HG03135 (cell line): Measurements from ENCODE around the gene TOMM20.
"Not testable (repeated sequence)": the region's sequence is repeated elsewhere in the genome, so short reads cannot be mapped to it uniquely, and the experiment has no call there.

Source experiments
- ATAC-seq: cut with Tn5 transposase; IDR thresholded peaks from one replicate; pipeline ENCODE4 v1.9.1; 2021; ENCODE audit warnings: mild to moderate bottlenecking, moderate library complexity; ENCODE audit not compliant: unreplicated experiment

Gene TOMM20

DNA sequence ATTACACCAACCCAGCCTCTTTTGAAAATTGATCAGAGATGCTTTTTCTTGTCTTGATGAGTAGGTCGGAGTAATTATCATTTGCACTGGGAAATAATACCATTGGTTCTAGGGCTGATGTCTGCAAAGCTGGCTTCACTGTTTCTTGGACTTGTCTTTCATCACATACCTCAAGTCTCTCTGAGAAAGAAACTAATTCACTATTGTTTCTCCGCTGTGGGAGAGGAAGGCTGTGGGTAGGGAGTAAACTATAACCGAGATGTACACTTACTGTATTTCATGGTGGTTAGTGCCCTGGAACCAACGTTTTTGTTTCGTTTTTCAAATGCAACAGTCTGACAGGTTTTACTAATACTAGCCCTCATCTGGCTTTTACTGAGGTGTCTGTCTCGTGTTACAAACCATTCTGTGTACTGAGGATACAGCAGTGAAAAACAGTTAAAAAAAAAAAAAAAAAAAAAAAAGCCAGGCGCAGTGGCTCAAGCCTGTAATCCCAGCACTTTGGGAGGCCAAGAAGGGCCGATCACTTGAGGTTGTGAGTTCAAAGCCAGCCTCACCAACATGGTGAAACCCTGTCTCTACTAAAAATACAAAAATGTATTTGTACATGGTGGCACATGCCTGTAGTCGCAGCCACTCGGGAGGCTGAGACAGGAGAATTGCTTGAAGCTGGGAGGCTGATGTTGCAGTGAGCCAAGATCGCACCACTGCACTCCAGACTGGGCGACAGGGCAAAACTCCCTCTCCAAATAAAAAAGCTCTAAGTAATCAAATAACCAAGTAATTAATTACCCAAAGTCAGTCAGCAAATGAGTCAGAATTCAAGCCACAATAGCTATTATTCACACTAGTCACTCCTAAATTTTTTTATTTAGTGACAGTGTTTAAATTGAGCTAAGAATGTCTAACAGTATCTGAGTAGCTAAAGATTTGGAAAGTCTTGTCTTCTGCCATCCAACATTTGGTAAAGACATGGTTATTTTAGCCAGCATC lies 23.3 kb downstream of the TOMM20 start:
- ATAC-seq = peak; percentile 82

DNA sequence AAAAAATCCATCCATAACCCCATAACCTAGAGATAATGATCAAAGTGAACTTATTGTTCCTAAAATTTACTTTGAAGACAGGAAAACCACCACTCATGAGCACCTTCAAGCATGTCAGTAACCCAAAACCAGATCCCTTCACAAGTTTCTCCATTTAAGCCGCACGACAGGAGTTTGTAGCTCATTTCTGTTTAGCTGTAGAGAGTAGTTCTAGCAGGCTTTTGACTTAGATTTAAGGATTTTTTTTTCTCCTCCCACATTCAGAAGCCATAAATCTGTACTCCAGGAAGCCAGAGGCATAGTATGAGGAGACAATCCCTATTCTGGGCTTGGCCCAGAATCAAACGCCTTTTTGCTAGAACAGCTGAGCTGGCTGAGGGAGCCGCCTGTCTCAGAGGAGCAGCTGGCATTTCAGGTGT lies 25.6 kb downstream of the TOMM20 start:
- no peak for ATAC-seq

DNA sequence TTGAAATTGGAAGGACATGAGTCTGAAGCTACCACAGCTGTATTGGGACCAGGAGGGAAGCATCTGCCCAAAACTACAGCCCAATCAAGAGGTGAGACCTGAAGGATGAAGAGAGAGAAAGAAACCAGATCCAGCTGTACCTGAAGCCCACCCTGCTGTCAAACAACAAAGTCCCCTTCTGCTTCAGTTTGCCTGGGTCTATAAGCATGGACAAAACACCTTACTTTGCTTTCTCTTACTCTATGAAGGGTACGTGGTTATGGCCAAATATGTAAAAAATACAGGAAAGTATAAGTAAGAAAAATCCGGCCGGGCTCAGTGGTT lies 26.4 kb downstream of the TOMM20 start:
- ATAC-seq = no peak

DNA sequence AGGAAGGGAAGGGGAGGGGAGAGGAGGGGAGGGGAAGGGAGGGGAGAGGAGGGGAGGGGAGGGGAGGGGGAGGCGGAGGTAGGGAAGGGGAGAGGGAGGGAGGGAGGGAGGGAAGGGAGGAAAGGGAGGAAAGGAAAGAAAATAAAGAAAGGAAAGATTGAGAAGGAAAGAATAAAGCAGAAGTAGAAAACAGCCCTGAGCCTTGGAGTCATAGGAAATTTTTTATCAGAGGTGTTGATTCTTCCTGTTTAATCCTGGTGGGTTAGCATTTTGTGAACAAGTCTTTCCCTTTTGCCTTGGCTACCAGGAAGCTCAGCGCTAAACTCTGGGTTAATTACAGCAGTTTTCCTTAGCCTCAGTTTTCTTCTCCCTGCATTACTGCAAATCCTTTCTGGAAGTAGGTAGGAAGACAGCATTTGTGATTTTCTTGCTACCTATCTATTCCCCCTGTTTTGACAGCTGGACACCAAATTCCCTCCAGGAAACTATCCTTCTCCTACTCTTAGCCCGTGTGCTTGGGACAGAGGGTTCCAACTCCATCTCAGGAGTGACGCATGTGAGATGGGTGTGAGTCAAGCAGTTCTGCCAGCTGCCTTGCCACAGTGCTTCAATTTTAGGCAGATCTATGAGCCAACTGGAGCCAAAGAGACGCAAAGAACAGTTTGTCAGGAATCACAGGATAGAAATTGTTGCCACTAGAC lies 26.9 kb downstream of the TOMM20 start:
- no peak for ATAC-seq

DNA sequence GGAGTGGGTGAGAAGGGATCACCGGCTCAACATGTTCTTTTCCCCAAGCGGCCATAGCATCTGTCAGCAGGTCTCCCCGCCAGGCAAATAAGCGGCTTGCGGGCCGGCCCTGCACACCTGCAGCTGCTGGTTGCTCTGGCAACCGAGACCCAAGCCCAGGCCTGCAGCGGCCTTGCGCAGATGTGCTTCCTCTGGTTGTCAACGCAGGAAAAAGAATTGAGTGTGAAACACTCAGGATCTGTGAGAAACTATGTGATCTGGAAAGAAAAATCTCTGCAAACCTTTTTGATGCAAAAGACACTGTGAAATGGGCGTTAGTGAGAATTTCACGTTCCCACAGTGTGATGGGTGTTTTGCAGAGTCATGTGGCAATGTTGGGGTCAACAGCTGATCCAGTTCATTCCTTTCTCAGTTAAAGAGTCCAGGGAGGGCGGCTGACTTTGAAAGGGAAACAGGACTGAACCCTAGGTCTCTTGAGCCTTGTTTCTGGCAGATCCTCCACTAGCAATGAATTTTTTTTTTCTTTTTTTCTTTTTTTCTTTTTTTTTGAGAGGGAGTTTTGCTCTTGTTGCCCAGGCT lies 28.4 kb downstream of the TOMM20 start:
- no peak for ATAC-seq

DNA sequence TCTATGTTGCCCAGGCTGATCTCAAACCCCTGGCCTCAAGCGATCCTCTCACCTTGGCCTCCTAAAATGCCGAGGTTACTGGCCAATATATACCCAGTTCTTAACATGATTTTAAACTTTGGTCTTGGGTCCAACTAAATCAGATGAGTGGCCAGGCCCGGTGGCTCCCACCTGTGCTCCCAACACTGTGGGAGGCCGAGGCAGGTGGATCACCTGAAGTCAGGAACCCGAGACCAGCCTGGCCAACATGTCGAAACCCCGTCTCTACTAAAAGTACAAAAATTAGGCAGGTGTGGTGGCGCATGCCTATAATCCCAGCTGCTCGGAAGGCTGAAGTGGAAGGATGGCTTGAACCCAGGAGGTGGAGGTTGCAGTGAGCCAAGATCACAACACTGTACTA lies 29.6 kb downstream of the TOMM20 start:
- ATAC-seq = no peak

DNA sequence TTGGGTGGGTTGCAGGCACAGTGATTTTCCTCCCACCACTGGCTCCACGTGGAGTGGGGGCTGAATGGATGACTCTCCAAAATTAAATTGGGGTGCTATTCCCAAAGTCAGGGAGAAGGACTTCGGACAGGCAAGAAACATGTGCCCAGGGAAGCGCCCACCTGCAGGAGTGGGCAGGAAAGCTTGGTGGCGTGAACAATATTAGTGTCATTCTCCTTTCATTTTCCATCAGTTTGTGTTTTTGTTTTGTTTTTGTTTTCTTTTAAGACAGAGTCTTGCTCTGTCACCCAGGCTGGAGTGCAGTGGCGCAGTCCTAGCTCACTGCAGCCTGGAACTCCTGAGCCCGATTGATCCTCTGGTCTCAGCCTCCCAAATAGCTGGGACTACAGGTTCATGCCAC lies 30.1 kb downstream of the TOMM20 start:
- no peak for ATAC-seq

DNA sequence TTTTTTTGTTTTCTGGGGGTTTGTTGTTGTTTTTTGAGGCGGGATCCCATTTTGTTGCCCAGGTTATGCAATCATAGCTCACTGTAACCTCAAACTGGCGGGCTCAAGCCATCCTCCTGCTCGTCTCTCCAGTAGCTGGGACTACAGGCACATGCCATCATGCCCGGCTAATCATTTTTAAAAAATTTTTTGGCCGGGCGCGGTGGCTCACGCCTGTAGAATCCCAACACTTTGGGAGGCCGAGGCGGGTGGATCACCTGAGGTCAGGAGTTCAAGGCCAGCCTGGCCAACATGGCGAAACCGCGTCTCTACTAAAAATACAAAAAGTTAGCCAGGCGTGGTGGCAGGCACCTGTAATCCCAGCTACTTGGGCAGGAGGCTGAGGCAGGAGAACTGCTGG lies 31.1 kb downstream of the TOMM20 start:
- not testable (repeated sequence) for ATAC-seq

DNA sequence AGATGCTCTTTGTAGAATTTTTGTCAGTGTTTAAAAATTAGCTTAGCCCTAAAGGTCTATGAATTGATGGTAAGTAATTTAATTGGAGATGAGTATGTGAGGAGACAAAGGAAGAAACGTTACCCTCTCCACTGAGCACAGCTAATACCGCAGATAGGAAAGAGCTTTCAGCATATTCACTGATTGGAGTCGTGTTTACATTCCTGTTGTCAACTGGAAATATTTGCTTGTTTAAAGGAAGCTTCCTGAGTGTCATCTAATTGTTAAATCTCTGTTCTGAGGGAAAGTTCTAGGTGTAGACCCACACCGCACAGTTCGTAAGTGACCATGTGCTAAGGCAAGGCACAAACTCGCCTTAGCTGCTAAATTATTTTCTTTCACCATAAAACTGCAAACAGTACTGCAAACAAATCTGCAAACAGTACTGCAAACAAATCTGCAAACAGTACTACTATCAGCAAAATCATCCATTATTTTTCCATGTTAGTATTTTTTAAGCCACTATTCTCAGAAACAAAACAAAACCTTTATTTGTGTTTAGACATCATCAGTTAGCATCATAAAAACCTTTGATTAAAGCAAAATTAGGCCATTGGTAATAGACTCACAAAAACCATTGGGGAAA lies 32.6 kb downstream of the TOMM20 start:
- no peak for ATAC-seq

DNA sequence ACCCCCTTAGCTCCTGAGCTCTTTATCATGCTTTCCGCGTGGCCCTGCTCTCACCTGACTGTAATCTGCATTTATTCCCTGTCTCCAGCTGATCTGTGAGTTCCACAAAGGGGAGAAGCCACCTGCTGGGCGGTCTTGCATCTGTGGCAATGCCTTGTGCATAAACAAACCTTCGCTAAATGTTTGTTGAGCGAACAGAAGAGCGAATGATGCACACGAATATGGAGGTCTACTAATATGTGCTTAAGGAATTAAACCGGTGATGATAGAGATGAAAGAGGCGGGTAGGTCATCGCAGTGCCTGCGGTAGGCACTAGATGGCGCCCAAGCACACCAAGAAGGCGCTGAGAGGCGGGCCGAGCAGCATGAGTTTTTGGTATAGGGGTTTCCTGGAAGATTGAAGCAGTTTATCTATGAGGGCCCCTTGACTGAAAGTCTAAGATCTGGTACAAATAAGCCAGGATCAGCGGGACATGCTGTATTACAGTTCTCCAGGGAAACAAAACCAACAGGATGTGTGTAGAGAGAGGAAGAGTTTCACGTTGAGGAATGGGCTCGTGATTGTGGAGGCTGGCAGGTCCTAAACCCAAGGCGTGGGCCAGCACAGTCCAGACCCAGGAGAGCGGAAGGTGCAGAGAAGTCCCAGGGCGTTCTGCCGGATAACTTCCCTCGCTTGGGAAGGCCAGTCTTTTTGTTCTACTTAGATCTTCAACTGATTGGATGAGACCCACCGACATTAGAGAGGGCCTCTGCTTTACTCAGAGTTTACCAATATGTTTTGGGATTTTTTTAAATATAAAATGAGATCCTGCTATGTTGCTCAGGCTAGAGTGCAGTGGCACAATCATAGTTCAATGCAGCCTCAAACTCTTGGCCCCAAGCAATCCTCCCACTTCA lies 34.7 kb downstream of the TOMM20 start:
- ATAC-seq = no peak

DNA sequence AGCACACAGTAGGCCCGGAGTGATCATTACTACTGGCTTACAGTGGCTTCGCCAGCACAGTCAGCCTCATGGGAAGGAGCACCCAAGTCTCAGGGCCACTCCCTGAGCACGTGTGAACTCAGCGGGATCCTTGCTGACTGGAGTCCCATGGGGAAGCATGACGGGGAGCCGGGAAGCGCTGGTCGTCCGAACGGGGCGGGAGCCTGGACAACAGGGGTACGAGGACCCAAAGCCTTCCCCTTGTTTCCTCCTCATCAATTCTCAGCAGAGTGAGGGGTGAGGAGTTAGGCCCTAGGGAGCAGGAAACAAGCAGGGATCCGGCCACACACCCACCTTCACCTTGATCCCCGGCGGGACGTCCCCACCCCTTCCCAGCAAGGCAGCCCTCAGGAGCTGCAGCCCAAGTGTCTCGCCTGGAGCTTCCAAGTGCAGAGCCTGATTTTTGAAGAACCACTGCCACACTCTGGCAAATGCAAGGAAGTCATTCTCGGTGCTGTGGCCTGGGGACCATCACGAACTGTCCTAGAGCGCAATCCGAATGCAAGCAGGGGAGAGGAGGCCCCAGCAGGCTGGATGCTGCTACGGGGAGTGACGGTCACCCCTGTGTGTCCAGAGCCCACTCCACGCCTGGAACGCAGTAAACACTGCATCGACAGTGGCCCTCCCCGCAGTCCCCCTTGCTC lies 35.5 kb downstream of the TOMM20 start:
- no peak for ATAC-seq

DNA sequence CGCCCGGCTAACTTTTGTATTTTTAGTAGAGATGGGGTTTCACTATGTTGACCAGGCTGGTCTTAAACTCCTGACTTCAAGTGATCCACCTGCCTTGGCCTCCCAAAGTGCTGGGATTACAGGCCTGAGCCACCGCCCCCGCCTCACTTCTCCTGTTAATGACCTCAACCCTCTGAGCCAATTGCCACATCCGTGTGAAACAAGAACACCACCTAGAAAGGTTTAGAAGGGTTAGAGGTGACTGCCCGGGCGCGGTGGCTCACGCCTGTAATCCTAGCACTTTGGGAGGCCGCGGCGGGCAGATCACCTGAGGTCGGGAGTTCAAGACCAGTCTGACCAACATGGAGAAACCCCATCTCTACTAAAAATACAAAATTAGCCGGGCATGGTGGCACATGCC lies 36.2 kb downstream of the TOMM20 start:
- ATAC-seq = not testable (repeated sequence)

DNA sequence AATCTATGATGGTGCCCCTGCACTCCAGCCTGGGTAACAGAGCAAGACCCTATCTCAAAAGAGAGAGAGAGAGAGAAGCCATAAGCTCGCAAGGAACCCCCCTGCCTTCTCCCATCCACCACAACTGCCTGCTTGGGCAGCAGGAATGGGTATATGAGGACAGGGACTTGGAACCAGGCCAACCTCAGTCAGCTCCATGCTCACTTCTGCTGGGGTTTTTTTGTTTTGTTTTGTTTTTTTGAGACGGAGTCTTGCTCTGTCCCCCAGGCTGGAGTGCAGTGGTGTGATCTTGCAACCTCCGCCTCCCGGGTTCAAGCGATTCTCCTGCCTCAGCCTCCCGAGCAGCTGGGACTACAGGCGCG lies 36.6 kb downstream of the TOMM20 start:
- not testable (repeated sequence) for ATAC-seq

DNA sequence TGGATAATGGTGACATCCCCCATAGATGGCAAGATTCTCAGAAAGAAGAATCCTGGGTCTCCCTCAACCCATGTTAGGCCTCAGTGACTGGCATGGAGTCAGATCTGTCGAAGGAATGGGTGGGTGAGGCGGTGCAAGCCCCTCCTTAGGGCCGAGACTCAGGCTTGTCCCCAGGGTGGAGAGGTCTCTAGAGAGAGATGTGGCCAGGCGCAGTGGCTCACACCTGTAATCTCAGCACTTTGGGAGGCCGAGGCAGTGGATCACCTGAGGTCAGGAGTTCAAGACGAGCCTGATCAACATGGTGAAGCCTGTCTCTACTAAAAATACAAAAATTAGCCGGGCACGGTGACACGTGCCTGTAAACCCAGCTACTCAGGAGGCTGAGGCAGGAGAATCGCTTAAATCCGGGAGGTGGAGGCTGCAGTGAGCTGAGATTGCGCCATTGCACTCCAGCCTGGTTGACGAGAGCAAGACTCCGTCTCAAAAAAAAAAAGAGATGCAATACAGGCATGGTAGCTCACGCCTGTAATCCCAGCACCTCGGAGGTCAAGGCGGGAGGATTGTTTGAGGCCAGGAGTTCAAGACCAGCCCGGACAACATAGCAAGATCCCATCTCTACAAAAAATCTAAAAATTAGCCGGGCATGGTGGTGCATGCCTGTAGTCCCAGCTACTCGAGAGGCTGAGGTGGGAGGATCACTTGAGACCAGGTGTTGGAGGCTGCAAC lies 37.2 kb downstream of the TOMM20 start:
- ATAC-seq = not testable (repeated sequence)

DNA sequence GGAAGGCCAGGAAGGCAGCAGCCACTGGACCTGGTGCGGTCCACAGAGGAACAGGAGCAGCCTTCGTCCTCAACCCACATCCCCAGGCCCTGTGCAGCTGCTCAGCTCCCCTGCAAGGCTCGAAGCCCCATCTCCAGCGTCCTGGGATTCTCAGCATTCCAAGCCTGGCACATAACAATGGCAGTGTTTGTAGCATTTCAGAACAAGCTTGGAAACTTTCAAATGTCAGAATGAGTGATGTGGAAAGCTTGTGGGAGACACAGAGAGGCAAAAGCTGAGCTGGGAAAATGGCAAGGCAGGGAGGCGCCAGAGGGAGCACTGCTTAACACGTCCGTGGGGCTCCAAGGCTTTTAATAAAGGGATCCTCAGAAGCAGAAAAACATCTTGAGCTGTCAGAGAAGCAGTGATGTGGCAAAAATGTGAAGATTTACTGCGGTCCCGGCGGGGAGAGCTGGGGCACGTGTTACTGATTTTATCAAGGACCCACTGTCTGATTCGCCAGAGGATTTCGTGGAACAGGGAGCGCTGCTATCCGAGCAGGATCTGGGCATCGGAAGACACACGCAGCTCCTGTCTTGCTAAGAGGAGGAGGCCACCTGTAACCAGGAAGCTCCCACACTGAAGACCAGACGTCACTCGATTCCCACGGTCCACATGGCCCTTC lies 38.1 kb downstream of the TOMM20 start:
- no peak for ATAC-seq

DNA sequence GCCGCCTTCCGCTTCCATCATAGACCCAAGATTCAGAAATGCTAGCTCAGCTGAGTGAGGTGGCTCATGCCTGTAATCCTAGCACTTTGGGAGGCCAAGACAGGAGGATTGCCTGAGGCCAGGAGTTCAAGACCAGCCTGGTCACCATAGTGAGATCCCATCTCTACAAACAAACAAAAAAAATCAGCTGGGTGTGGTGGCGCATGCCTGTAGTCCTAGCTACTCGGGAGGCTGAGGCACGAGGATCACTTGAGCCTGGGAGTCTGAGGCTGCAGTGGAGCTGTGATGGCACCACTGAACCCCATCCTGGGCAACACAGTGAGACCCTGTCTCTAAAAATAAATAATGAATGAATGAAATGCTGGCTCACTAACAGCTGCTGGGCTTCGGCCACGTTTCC lies 39.7 kb downstream of the TOMM20 start:
- ATAC-seq = no peak

DNA sequence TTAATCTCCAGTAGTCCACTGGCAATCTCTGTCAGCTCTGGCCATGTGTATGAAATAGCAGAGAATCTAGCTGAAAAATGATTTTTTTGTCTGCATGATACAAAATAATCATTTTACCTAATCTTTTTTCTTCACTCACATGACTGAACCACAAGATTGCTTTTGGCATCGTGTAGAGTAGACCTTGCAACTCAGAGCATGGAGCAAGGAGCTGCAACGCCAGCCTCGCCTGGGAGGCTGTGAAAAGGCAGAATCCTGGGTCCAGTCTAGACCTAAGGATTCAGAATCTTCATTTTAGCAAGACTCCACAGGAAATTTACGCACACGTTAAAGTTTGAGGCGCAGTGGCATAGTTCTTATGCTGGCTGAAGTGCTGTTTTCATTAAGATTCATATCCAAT lies 40.2 kb downstream of the TOMM20 start:
- no peak for ATAC-seq

DNA sequence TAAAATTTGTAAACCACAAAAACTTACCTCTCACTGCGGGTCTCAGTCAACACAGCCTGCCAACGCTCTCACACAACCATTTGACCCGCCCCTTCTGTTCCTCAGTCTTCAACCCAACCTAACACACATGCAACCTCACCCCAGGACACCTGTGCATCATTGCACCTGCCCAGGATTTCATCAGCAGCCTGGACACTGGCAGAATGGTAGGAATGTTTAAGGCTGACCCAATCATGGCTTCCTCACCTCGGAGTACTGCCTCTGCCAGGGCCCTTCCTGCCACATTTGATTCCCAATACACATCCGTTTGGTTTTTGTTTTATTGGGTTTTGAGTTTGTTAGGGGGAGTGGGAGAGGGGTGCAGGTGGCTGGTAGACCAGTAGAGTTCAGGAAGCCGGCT lies 40.7 kb downstream of the TOMM20 start:
- no peak for ATAC-seq
